SKM-1 treated with dmso at 0.1 percent for 144 hours (cell line): ENCODE measurements around the gene TM9SF4.

ENCODE experiments used
- DNase-seq: peaks from one replicate; lab custom pipeline; 2025; ENCODE audit not compliant: unreplicated experiment; lab: John Stamatoyannopoulos, UW

The TM9SF4 gene

GRCh38 chr20:32109392-32110172 lies at the start of gene TM9SF4:
Gene TM9SF4 (plus strand): TSS chr20:32109714. CDS start chr20:32109741, 27 bp downstream.
- DNase-seq: peak; percentile 92

- DNase-seq: peak; percentile 96
These were observed 46.7 kb upstream of the TM9SF4 start for GRCh38 chr20:32062776-32063170.

- peak; percentile 68 for DNase-seq
These were observed 45.8 kb upstream of the TM9SF4 start for GRCh38 chr20:32063695-32064094.

GRCh38 chr20:32064667-32065066 lies 44.8 kb upstream of the TM9SF4 start:
- DNase-seq: no peak

- DNase-seq: peak; percentile 49
These were observed 42.2 kb upstream of the TM9SF4 start for GRCh38 chr20:32067234-32067821.

GRCh38 chr20:32068174-32068573 lies 41.3 kb upstream of the TM9SF4 start:
- no peak for DNase-seq

GRCh38 chr20:32069711-32070110 lies 39.8 kb upstream of the TM9SF4 start:
- DNase-seq: no peak

GRCh38 chr20:32070282-32070681 lies 39.2 kb upstream of the TM9SF4 start:
- no peak for DNase-seq

GRCh38 chr20:32070690-32071213 lies 38.8 kb upstream of the TM9SF4 start:
- no peak for DNase-seq

GRCh38 chr20:32071395-32072167 lies 37.9 kb upstream of the TM9SF4 start:
- DNase-seq: no peak

GRCh38 chr20:32072168-32072750 lies 37.3 kb upstream of the TM9SF4 start:
- no peak for DNase-seq

- no peak for DNase-seq
These were observed 34.0 kb upstream of the TM9SF4 start for GRCh38 chr20:32075534-32075933.

- no peak for DNase-seq
These were observed 32.3 kb upstream of the TM9SF4 start for GRCh38 chr20:32077190-32077589.

- no peak for DNase-seq
These were observed 31.2 kb upstream of the TM9SF4 start for GRCh38 chr20:32078322-32078721.

- DNase-seq: peak; percentile 43
These were observed 30.7 kb upstream of the TM9SF4 start for GRCh38 chr20:32078791-32079190.

GRCh38 chr20:32079655-32080109 lies 29.8 kb upstream of the TM9SF4 start:
- DNase-seq: no peak

- no peak for DNase-seq
These were observed 28.7 kb upstream of the TM9SF4 start for GRCh38 chr20:32080783-32081182.

- no peak for DNase-seq
These were observed 26.0 kb upstream of the TM9SF4 start for GRCh38 chr20:32083469-32083868.

GRCh38 chr20:32087070-32087469 lies 22.4 kb upstream of the TM9SF4 start:
- no peak for DNase-seq

GRCh38 chr20:32088759-32089158 lies 20.8 kb upstream of the TM9SF4 start:
- DNase-seq: no peak
